HUES64 (cell line): Measurements from ENCODE around the gene AFF1.
"Not testable (repeated sequence)": the region's sequence is repeated elsewhere in the genome, so short reads cannot be mapped to it uniquely, and the experiment has no call there.

Source experiments
- H3K27ac ChIP-seq: 2 replicates; pipeline ENCODE4 v1.7.0; 2013; ENCODE audit warnings: low read depth, low read length, inconsistent platforms
- H3K27me3 ChIP-seq: 2 replicates; pipeline ENCODE4 v1.6.1; 2013; ENCODE audit warnings: mild to moderate bottlenecking, low read length; ENCODE audit not compliant: insufficient read depth
- H3K36me3 ChIP-seq: 2 replicates; pipeline ENCODE4 v1.6.1; 2013; ENCODE audit warnings: mild to moderate bottlenecking, low read length; ENCODE audit not compliant: insufficient read depth
- H3K4me1 ChIP-seq: 2 replicates; pipeline ENCODE4 v1.6.1; 2013; ENCODE audit warnings: mild to moderate bottlenecking, low read length, moderate library complexity; ENCODE audit not compliant: insufficient read depth
- H3K4me3 ChIP-seq: 2 replicates; pipeline ENCODE4 v1.5.1; 2013; ENCODE audit warnings: mild to moderate bottlenecking, low read length, moderate library complexity
- H3K9ac ChIP-seq: 2 replicates; pipeline ENCODE4 v1.6.1; 2013; ENCODE audit warnings: mild to moderate bottlenecking, low read depth, low read length
- H3K9me3 ChIP-seq: 2 replicates; pipeline ENCODE4 v1.6.1; 2013; ENCODE audit warnings: low read depth, low read length; ENCODE audit not compliant: insufficient read depth
- WGBS: fragments of 150-250, 120-280 bp; methylation state at CpG from one replicate; pipeline ENCODE4 v1.1.7; 2013; ENCODE audit warnings: missing lambda C conversion rate; 5-methylcytosine and 5-hydroxymethylcytosine counted together

AFF1 gene

DNA sequence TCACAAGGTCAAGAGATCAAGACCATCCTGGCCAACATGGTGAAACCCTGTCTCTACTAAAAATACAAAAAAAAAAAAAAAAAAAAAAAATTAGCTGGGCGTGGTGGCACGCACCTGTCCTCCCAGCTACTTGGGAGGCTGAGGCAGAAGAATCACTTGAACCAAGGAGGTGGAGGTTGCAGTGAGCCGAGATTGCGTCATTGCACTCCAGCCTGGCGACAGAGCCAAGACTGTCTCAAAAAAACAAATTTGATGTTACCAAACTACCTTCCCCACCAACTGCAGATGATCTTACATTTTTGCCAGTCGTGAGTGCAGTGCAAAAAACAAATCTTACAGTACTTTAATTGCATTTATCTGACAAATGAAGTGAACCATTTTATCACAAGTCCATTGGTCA is 211.1 kb downstream of the AFF1 start:
- H3K36me3 ChIP-seq = peaks cover 20% of the 10 kb centered on the region
- WGBS = 93% methylated on average over 6 of the region's 6 CpGs
- H3K4me1 ChIP-seq, H3K27ac ChIP-seq, H3K4me3 ChIP-seq, H3K9me3 ChIP-seq, H3K27me3 ChIP-seq, H3K9ac ChIP-seq: not testable (repeated sequence)

DNA sequence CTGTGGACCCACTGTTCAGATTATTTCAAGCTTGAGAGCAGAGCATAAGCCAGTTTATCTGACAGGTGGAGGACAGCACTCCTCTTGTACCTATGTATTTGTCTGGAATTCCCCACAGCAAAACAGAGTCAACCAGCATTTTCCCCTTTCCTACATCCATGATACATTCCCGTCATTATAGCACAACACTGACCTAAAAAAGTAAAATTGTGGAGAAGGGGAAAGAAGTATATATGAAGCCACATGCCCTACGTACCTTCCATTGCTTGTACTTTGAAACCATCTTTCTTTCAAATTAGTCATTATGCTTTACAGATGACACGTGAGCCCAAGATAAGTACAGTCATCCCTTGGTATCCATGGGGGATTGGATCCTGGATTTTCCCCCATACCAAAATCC is 212.3 kb downstream of the AFF1 start:
- WGBS = 90% methylated on average over 2 of the region's 3 CpGs
- H3K4me3 ChIP-seq = no peak overlapping the region
- H3K27me3 ChIP-seq = no peaks in the 10 kb centered on the region
- H3K4me1 ChIP-seq = no peaks in the 10 kb centered on the region
- no peak overlapping the region for H3K9ac ChIP-seq
- H3K36me3 ChIP-seq = peaks cover 10% of the 10 kb centered on the region
- no peak overlapping the region for H3K27ac ChIP-seq
- H3K9me3 ChIP-seq = no peaks in the 10 kb centered on the region

DNA sequence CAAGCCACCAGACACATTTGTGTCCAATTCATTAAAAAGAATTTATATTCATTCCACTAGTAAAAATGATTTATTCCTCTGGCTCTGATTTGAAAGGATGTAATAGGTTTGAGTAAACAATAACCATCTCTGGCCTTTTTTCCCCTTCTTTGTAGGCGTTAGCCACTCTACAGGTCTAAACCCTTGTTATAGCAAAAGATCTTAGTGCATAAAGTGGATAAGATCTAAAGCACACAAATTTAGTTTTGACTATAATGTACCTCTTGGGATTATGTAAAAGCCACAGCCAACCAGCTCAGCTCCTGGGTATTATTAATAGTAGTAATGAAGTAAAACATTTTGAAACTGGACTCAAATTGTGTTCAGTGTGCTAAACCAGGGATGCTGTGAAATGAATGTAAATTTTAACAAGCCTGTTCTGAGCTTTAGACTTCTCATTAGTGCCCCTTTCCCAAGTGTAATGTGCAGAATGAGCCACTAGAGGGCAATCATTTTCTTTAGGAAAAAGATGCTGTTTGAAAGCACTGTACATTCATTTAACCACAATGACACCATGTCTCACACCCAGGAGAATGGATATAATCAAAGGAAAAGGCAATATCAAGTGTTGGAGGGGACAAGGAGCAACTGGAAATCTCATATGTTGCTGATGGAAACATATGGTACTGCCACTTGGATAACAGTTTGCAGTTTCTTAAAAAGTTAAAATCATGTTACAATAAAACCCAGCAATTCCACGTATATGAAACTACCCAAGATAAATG is 215.9 kb downstream of the AFF1 start:
- Histone ChIP-seq H3K9ac (no peak overlapping the region), H3K4me3 (no peak overlapping the region), H3K27me3 (no peaks in the 10 kb centered on the region), H3K9me3 (no peaks in the 10 kb centered on the region), H3K27ac (no peak overlapping the region), H3K4me1 (no peaks in the 10 kb centered on the region), H3K36me3 (no peaks in the 10 kb centered on the region)
- no CpG with 5 or more reads among the region's 2 CpGs for WGBS

DNA sequence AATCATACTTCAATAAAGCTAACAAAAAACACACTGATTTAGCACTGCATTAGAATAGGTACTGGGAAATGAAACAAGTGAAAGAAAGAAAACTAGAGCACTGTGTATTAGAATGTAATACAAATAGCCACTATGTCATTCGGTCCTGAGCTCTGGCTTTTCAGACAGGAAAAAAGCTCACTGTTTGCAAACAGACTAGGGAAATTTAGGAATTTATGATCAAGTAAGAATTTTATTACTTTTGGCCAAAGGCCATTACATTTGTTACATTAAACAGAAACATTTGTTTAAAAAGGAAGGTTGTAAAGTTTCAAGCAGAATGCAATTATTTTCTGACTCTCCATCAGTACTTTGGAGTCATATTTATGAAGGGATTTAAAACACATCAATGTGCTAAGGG is 216.9 kb downstream of the AFF1 start:
- no peak overlapping the region for H3K27ac ChIP-seq
- H3K9ac ChIP-seq = no peak overlapping the region
- H3K27me3 ChIP-seq = no peaks in the 10 kb centered on the region
- 100% methylated on average over 1 of the region's 1 CpG for WGBS
- no peaks in the 10 kb centered on the region for H3K4me1 ChIP-seq
- H3K9me3 ChIP-seq = no peaks in the 10 kb centered on the region
- no peak overlapping the region for H3K4me3 ChIP-seq
- no peaks in the 10 kb centered on the region for H3K36me3 ChIP-seq

DNA sequence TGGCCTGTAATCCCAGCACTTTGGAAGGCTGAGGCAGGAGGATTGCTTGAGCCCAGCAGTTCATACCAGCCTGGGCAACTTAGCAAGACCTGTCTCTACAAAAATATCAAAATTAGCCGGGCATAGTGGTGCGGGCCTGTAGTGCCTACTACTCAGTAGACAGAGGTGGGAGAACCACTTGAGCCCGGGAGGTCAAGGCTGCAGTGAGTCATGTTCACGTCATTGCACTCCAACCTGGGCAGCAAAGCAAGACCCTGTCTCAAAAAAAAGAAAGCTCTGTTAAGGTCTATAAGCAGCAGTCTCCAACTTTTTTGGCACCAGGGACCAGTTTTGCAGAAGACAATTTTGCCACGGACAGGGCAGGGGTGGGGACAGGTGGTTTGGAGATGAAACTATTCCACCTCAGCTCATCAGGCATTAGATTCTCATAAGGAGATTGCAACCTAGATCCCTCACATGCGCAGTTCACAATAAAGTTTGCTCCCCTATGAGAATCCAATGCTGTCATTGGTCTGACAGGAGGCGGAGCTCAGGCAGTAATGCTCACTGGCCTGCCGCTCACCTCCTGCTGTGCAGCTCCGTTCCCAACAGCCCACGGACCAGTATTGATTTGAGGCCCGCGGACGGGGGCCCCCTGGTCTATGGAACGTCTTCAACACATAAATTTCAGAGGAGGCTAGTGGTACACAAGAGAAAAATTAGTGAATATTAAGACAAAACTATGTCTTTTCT is 217.7 kb downstream of the AFF1 start:
- 69% methylated on average over 14 of the region's 14 CpGs for WGBS
- Histone ChIP-seq H3K4me1 (no peaks in the 10 kb centered on the region), H3K4me3 (no peak overlapping the region), H3K36me3 (no peaks in the 10 kb centered on the region), H3K9me3 (no peaks in the 10 kb centered on the region), H3K27ac (no peak overlapping the region), H3K9ac (no peak overlapping the region), H3K27me3 (no peaks in the 10 kb centered on the region)

DNA sequence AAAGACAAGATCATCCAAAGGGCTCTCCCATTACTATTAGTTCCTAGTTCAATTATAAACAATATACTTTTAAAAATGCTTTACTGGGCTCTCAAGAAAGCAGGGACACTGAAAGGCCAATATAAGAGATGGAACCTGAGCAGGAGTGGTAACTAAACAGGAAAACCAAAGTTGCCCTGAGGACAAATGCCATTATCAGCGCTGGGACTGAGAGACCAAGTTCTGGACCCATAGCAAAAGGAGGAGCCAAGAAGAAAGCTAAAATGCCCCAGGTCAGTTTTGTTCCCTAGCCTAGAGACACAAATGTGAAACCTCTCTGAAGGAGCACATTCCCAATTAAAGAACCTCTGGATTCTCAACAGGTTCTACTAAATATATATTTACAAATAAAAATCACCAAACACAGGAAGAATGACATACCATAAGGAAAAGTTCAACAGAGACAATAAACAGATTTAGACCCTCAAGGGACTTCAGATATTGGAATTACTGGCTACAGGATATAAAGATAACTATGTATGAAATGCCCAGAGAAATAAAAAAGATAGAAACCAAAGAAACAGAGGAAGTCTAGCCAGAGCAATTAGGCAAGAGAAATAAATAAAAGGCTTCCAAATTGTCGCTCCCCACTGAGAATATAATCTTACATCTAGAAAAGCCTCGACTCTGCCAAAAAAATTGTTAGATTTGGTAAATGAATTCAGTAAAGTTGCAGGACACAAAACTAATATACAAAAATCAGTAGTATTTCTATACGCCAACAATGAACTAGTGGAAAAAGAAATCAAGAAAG is 218.5 kb downstream of the AFF1 start:
- no peaks in the 10 kb centered on the region for H3K36me3 ChIP-seq
- H3K27me3 ChIP-seq = no peaks in the 10 kb centered on the region
- 70% methylated on average over 2 of the region's 4 CpGs for WGBS
- no peak overlapping the region for H3K4me3 ChIP-seq
- no peaks in the 10 kb centered on the region for H3K4me1 ChIP-seq
- no peak overlapping the region for H3K9ac ChIP-seq
- no peak overlapping the region for H3K27ac ChIP-seq
- no peaks in the 10 kb centered on the region for H3K9me3 ChIP-seq

DNA sequence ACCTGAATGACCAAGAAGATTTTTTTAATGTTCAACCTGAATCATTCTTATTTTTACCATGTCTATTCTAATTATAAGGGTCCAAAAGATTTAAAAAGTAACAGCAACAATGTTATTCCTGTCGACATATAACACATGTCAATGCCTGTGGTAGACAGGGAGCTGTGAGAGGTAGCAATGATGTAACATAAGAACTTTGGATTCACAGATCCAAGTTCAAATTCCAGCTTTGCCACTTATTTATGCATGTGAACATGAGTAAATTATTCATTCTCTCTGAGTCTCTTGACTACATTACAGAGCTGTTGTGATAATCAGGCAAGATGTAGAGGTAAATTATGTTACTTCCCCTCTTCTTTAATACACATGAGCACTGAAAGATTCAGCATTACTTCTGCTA is 231.1 kb downstream of the AFF1 start:
- no peaks in the 10 kb centered on the region for H3K4me1 ChIP-seq
- peaks cover 25% of the 10 kb centered on the region for H3K36me3 ChIP-seq
- no peaks in the 10 kb centered on the region for H3K27me3 ChIP-seq
- 100% methylated on average over 1 of the region's 1 CpG for WGBS
- H3K4me3 ChIP-seq = no peak overlapping the region
- no peak overlapping the region for H3K27ac ChIP-seq
- H3K9me3 ChIP-seq = no peaks in the 10 kb centered on the region
- no peak overlapping the region for H3K9ac ChIP-seq

DNA sequence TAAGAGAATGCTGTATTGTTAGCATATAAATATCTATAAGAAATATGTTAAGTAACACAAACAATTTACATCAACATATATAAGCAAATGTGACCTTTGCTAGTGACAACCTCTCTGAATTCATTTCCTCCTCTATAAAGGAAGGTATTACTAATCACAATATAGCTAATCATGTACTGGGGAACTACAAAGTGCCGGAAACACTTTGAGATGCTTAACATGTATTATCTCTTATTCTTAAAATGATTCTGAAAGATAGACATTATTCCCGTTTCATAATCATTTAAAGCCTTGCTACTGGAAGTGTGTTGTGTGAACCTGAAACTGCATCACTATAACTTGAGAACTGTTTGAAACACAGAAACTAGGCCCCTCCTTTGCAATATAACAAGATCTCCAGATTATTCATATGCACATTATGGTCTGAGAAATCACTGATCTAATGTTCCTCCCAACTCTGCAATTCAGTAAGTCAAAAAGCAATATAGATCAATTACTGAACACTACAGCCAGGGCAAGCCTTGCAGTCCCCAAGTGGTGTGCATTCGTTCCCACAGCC is 231.6 kb downstream of the AFF1 start:
- H3K4me3 ChIP-seq = no peak overlapping the region
- peaks cover 25% of the 10 kb centered on the region for H3K36me3 ChIP-seq
- H3K9me3 ChIP-seq = no peaks in the 10 kb centered on the region
- H3K9ac ChIP-seq = no peak overlapping the region
- no peak overlapping the region for H3K27ac ChIP-seq
- H3K4me1 ChIP-seq = no peaks in the 10 kb centered on the region
- WGBS = 97% methylated on average over 3 of the region's 3 CpGs
- H3K27me3 ChIP-seq = no peaks in the 10 kb centered on the region

DNA sequence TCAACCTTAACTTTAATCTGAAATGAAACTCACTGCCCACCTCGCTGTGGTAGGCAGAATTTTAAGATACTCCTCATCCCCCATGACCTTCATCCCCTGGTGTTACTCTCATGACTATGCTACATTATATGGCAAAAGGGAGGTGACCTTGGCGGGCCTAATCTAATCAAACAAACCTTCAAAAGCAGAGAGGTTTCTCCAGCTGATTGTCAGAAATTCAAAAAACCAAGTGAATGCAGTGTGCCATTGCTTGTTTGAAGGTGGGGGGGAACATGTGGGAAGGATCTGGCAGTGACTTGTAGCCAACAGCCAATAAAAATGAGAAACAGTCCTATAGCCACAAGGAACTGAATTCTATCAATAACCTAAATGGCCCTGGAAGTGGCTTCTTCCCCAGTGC is 237.1 kb downstream of the AFF1 start:
- Histone ChIP-seq H3K4me1 (no peaks in the 10 kb centered on the region), H3K9ac (no peak overlapping the region), H3K27me3 (no peaks in the 10 kb centered on the region), H3K27ac (no peak overlapping the region), H3K9me3 (no peaks in the 10 kb centered on the region), H3K4me3 (no peak overlapping the region), H3K36me3 (peaks cover 14% of the 10 kb centered on the region)
- 93% methylated on average over 2 of the region's 2 CpGs for WGBS

DNA sequence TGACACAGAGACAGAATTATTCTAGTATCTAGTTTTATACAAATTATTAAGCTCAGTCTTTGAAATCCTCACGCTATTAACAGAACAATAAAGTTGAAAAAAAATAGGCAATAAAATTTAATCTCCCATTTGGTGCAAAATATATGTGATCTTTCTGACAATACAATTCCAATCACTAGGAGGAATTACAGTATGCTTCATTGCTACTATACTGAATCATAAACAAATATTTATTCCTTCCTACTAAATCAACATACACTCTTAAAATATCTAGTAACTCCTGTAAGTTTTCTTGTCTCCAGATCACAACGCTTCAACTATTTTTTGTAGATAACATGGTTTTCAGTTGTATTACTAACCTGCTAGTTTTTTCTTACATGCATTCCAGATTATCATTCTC is 239.9 kb downstream of the AFF1 start:
- Histone ChIP-seq H3K4me1 (no peaks in the 10 kb centered on the region), H3K27me3 (no peaks in the 10 kb centered on the region), H3K27ac (no peak overlapping the region), H3K4me3 (no peak overlapping the region), H3K9ac (no peak overlapping the region), H3K9me3 (no peaks in the 10 kb centered on the region), H3K36me3 (peaks cover 13% of the 10 kb centered on the region)
- 93% methylated on average over 1 of the region's 2 CpGs for WGBS

DNA sequence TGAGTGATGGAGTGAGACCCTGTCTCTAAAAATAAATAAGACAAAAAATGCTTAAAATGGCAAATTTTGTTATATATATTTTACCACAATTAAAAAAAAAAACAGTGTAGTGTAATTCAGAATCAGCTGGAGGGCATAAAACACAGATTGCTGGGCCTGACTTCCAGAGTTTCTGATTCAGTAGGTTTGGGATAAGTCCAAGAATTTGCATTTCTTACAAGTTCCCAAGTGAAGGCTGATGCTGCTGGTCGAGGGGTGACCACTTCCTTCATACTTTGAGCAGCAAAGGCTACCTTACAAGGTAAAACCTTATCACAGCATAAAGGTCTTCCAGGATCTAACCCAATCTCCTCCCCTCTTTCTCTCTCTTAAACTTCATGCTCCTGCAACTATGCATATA is 244.9 kb downstream of the AFF1 start:
- no peak overlapping the region for H3K27ac ChIP-seq
- H3K4me1 ChIP-seq = no peaks in the 10 kb centered on the region
- no peak overlapping the region for H3K4me3 ChIP-seq
- no peaks in the 10 kb centered on the region for H3K27me3 ChIP-seq
- WGBS = 84% methylated on average over 1 of the region's 1 CpG
- peaks cover 5% of the 10 kb centered on the region; the same call in 1 of the 2 replicates for H3K36me3 ChIP-seq
- H3K9me3 ChIP-seq = no peaks in the 10 kb centered on the region
- no peak overlapping the region for H3K9ac ChIP-seq
